HG03097 (cell line): ENCODE measurements around the gene CBLC.

Source experiments
- ATAC-seq: cut with Tn5 transposase; IDR thresholded peaks from one replicate; pipeline ENCODE4 v1.9.1; 2021; ENCODE audit not compliant: unreplicated experiment, low FRiP score

The CBLC gene

DNA sequence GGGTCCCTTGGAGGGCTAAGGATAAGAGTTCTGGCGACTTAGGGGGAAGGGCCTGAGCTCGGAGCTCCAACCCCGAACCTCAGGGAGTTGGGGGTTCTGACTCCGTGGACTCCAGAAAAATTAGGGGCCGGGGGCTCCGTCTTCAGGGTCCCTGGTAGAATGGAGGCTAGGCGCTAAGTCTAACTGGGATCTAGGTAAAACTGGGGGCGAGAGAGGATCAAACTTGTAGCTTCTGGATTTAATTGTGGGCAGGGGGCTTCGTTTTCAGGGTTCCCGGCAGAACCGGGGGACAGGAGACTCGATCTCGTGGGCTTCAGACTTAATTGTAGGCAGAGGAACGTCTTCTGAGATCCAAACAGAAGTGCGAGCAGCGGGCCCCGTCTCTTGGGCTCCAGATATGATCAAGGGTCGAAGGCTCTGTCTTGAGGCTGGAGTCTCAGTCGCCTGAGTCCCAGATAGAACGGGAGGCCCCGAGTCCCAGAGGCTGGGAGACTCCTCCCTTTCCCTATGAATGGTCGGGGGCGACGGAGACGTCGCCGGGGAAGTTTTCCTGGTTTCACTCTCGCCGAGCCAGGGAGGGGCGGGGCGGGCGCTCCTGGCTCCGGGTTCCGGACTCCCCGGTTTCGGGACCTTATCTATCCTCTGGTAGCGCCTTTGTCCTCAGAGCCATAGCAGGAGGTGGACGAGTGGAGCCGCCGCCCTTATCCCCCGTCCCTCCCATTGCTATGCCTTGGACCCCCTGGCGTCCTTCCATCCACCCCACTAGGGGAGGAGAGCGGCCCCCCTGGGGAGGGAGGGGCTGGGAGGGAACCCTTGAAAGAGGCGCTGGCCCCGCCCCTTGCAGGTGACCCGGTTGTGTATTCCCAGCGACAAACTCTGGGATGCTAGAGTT is 69.7 kb downstream of the CBLC start:
- no peak for ATAC-seq

DNA sequence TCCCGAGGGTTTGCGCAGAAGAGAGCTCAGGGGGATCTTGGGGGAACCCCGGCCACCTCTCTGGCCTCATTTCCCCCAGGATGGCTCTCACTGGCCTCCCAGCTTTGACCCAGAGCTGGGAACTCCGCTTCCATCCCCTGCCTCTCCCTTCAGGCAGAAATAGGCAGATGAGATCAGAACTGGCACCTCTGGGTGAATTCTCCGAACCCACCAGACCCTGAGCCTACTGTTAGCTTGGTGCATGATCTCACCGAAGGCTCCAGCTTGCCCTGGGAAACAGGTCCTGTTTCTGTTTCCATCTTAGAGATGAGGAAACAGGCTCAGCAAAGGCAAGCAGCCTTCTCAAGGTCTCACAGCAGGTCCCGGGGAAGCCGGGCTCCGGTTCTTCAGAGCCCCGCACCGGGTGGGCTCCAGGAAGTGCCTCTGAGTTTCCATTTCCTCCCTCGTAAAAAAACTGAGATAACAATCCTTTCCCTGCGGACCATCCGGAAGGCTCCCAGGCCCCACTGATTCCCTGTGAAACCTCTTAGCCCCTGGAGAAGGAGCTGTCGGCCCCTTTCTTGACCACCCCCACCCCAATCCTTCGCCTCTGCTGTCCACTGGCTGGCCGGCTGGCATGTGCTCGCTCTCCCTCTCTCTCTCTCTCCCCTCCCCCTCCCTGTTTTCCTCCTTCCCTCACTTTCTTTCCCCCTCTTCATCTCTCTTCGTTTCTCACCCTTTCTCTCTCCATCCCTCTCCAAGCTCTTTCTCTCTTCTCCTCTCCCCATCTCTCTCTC is 70.5 kb downstream of the CBLC start:
- no peak for ATAC-seq

DNA sequence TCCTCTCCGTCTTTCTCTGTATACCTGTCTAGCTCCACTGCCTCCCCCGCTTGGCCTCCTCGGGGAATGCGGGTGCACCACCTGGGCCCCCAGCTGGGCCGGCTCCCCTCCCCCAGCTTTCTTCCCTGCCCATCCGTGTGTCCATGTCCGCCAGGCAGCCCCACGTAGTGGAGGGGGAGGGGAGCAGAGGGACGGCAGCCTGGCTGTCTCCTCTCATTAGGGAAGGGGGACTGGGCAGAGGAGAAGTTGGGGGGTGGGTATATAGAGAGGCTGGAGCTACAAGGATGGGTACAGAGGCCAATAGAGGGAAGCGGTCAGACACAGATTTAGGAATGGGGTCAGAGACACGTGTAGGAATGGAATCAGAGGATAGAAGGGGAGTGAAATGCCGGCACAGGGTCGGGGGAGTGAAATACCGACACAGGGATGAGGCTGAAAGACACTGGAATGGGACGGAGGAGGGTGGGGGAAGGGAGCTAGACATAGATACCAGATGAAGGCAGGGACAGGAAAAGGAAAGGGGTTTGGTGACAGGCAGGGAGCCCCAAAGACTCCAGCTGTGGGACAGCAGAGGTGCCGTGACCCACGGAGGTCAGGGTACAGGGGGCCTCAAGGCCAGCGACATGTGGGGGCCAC is 71.2 kb downstream of the CBLC start:
- ATAC-seq: no peak
